ENCODE measurements around the gene TMEM258.

Gene TMEM258

GRCh38 chr11:61837411-61838005 lies 45.1 kb upstream of the TMEM258 start:
- TF ChIP-seq CTCF (IDR thresholded peaks at IDR 0.05; ENCODE audit: low read depth, low read length) = no peak
- no peak for DNase-seq (ENCODE audit: extremely low read depth, low read depth)

- no peak for DNase-seq (ENCODE audit: extremely low read depth, low read depth)
- TF ChIP-seq CTCF (IDR thresholded peaks at IDR 0.05; ENCODE audit: low read depth, low read length) = no peak
Measured at GRCh38 chr11:61836193-61836592, 43.8 kb upstream of the TMEM258 start.

GRCh38 chr11:61834278-61835048 lies 42.1 kb upstream of the TMEM258 start:
- no peak for TF ChIP-seq CTCF (IDR thresholded peaks at IDR 0.05; ENCODE audit: low read depth, low read length)
- DNase-seq (ENCODE audit: extremely low read depth, low read depth) = no peak

- no peak for DNase-seq (ENCODE audit: extremely low read depth, low read depth)
- TF ChIP-seq CTCF (IDR thresholded peaks at IDR 0.05; ENCODE audit: low read depth, low read length) = no peak
Measured at GRCh38 chr11:61833926-61834277, 41.5 kb upstream of the TMEM258 start.

- DNase-seq (ENCODE audit: extremely low read depth, low read depth) = no peak
- no peak for TF ChIP-seq CTCF (IDR thresholded peaks at IDR 0.05; ENCODE audit: low read depth, low read length)
Measured at GRCh38 chr11:61833471-61833870, 41.1 kb upstream of the TMEM258 start.

GRCh38 chr11:61832754-61833153 lies 40.4 kb upstream of the TMEM258 start:
- no peak for TF ChIP-seq CTCF (IDR thresholded peaks at IDR 0.05; ENCODE audit: low read depth, low read length)
- no peak for DNase-seq (ENCODE audit: extremely low read depth, low read depth)

GRCh38 chr11:61832207-61832606 lies 39.8 kb upstream of the TMEM258 start:
- no peak for DNase-seq (ENCODE audit: extremely low read depth, low read depth)
- no peak for TF ChIP-seq CTCF (IDR thresholded peaks at IDR 0.05; ENCODE audit: low read depth, low read length)
